GM19395 (cell line): ENCODE data around the gene IFITM2.
"Not testable (repeated sequence)": the region's sequence is repeated elsewhere in the genome, so short reads cannot be mapped to it uniquely, and the experiment has no call there.

ENCODE experiments used
- ATAC-seq: cut with Tn5 transposase; IDR thresholded peaks from one replicate; pipeline ENCODE4 v1.9.1; 2021; ENCODE audit warnings: mild to moderate bottlenecking, moderate library complexity; ENCODE audit not compliant: unreplicated experiment

The IFITM2 gene

DNA sequence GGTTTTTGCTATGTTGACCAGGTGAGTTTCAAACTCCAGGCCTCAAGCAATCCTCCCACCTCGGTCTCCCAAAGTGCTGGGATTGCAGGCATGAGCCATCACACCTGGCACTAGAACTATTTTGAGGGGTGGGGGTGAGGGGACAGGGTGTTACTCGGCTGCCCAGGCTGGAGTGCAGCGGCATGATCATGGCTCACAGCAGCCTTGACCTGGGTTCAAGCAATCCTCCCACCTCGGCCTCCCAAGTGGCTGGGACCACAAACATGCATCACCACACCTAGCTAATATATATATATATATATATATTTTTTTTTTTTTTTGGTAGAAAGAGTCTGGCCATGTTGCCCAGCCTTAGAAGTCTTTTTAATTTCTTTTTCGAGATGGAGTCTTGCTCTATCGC lies 30.1 kb downstream of the IFITM2 start:
- no peak for ATAC-seq

DNA sequence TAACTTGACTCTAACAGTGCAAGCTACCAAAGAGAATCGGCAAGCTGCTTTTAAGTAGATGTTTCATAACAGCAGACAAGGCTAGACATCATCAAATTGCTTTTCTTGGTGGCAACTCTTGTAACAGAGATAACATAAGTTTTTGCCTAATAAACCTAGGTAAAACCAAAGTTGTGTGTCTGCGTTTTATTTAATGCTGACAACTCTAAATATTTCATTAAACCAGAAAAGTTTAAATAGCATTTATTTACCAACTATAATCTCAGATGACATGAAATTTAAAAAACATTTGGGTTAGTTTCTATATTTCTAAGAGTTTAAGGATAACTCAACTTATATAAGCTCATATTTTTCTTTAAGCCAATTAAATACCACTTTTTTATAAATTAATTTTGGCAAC lies 32.3 kb downstream of the IFITM2 start:
- ATAC-seq: no peak

DNA sequence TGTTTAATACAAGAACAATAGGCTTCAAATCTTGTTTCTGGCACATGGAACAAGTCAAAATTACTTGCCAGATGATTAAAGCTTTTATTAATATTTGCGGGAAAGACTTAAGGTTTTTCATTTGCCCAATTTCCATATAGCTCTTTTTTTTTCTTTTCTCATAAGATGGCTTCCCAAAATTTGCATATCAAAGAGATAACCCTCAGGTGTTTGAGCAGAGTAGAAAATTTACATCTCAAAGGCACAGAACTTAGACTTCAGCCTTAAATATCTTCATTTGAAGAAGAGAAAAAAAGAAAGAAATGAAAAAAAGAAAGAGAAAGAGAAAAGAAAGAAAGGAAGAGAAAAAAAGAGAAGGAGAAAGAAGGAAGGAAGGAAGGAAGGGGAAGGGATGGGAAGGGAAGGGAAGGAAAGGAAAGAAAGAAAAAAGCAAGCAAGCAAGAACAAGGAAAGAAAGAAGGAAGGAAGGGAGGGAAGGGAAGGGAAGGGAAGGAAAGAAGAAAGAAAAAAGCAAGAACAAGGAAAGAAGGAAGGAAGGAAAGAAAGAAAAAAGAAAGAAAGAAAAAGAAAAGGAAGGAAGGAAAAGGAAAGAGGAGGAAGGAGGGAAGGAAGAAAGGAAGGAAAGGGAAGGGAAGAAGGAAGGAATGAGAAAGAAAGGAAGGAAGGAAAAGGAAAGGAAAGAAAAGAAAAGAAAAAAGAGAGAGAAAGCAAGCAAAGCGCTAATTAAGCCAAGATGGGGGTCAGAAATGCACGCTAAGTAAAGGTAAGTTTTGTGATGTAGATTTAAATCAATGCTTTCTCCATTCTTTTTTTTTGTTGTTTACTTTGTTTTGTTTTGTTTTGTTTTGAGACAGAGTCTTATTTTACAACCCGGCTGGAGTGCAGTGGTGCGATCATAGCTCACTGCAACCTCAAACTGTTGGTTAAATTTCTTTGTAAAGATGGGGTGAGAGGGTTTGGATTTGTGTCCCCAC lies 33.2 kb downstream of the IFITM2 start:
- ATAC-seq: no peak

DNA sequence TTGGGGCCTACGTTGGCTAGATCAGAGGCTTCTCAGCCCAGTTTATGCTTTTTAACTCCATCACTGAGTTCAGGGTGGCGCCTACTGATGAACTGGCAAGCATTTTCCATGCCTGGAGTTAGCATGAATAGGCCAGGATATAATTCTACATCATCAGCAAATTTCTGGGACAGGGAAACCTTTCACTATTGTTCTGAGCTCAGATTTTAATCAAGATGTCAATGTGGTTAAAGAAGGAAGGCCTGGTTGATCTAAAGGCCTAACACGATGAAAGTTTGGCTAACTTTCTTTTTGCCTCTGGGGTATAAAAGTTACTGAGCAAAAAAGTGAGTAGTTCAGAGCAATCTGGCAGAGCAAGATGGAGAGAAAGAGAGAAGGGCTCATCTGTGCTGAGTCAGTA lies 34.7 kb downstream of the IFITM2 start:
- no peak for ATAC-seq

DNA sequence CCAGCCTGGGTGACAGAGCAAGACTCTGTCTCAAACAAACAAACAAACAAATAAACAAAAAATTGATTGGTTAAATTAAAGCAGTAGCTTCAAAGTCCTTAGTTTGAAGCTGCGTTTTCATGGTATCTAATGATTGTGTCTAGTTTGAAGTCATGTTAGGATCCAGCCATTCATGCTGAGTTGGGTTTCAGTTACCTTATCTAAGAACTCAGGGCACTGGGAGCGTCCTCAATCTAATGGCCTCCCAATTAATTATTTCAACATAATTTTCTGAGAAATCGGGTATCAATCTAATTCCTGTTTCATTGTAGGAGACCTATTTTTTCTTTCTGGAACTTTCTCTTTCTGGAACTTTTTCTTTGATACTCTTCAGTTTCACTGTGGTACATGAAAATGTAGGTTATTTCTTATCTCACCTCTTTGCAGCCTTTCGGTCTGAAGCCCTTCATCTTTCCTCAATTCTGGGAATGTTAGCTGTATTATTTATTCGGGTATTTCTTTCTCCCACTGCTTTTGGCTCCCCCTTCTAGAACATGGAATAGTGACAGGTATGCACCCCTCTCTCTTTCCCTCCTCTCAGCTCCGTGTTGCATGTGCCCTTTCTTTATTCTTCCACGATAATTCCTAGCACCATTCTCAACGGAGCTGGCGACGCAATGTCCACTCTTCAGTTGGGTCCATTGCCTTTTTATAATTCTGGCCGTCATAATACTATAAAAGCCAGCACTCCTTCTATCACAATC lies 37.4 kb downstream of the IFITM2 start:
- no peak for ATAC-seq

DNA sequence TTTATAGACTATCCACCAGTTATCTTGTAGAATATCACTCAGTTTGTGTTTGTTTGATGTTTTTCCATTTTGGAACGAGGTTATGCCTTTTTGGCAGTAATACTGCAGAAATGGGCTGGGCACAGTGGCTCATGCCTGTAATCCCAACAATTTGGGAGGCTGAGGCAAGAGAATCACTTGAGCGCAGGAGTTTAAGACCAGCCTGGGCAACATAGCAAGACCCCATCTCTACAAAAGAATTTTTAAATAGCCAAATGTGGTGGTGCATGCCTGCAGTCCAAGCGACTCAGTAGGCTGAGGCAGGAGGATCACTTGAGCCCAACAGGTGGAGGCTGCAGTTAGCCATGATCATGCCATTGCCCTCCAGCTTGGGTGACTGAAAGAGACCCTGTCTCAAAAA lies 38.9 kb downstream of the IFITM2 start:
- no peak for ATAC-seq

DNA sequence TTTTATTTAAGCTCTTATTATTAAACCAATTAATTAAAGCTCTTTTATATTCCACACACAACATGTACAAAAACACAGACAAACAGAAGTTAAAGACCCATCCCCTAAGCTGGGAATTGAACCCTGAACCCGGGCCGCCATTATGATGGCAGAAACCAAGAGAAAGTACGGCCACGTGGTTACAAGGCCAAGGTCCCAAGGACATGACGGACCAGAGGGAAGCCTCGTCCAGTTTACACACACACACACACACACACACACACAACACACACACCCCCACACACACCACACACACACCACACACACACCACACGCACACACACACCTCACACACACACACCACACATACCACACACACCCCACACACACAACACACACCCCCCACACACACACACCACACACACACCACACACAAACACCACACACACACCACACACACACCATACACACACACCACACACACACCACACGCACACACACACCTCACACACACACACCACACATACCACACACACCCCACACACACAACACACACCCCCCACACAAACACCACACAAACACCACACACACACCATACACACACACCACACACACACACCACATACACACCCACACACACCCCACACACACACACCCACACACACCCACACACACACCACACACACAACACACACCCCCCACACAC lies 41.8 kb downstream of the IFITM2 start:
- ATAC-seq: not testable (repeated sequence)

DNA sequence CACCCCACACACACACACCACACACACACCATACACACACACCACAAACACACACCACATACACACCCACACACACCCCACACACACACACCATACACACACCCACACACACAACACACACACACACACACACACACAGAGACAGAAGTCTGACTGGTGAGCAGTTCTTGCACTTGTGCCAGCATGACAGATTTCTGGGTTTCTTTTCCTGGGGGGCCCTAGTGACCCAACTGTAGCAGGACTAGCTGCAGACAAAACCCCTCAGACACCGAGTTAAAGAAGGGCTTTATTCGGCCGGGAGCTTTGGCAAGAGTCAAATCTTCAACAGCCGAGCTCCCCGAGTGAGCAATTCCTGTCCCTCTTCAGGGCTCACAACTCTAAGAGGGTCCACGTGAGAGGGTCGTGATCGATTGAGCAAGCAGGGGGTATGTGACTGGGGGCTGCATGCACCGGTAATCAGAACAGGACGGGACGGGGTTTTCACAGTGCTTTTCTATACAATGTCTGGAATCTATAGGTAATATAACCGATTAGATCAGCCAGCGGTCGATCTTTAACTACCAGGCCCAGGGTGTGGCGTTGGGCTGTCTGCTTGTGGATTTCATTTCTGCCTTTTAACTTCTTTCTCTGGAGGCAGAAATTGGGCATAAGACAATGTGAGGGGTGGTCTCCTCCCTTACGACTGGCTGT lies 42.6 kb downstream of the IFITM2 start:
- ATAC-seq: not testable (repeated sequence)

DNA sequence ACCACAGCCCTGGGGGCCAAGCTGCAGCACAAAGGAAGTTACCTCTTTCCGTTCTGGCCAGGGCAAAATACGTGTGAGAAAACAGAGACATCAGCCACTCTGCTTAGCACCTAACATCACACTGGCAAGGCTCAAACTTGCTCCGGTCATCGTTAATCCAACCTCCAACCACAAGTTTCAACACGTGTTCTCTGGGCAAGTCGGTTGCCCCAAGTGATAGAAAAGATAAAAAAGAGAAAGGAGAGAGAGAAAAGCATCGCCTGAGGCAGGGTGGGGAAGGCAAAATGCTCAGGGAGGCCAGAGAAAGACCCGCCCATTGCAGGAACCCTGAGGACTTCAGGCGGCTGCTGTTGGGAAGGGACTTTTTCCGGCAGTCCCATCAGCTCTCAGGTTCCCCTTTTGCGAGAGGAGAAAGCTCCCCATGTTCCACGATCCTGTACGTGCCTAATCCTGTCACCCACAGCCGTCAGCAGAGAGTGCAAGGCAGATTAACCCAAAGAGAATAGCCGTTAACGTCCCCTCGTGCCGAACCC lies 43.2 kb downstream of the IFITM2 start:
- no peak for ATAC-seq

DNA sequence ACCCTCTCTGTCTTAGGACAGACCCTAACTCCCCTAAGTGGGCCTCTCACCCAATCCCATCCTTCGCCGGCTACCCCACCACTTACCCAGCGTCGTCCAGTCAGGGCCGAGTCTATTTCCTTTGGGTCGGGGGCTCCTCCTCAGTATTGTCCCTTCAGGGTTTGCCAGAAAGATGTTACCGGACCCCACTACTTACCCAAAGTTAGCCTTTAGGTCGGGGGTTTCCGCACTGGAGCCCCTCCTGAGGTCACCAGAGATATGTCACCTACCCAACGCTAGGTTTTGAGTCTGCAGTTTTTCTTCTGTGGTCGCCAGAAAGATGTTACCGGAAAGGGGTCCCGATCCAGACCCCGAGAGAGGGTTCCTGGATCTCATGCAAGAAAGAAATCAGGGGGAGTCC lies 43.8 kb downstream of the IFITM2 start:
- ATAC-seq: no peak

DNA sequence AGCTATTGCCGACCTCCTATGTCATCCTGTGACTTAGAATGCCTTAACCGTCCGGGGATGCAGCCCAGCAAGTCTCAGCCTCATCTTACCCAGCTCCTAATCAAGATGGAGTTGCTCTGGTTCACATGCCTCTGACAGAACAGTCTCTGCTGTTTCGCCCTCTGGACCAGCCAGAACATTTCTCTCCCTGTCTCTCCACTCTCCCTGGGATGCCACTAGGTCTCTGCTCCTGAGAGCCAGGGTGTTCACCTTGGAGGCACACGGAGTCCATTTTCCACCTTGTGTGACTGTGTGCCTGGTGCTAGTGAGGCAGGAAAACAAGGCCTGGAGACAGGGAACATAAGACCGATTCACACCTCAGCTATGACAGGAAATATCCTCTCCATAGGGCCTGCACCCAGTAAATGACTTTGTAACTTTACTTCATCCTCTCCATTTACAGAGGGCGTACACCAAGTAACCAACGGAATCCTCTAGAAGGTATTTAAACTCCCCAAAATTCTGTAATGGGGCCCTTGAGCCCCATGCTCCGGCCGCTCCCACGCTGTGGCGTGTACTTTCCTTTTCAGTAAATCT lies 44.9 kb downstream of the IFITM2 start:
- ATAC-seq: no peak

DNA sequence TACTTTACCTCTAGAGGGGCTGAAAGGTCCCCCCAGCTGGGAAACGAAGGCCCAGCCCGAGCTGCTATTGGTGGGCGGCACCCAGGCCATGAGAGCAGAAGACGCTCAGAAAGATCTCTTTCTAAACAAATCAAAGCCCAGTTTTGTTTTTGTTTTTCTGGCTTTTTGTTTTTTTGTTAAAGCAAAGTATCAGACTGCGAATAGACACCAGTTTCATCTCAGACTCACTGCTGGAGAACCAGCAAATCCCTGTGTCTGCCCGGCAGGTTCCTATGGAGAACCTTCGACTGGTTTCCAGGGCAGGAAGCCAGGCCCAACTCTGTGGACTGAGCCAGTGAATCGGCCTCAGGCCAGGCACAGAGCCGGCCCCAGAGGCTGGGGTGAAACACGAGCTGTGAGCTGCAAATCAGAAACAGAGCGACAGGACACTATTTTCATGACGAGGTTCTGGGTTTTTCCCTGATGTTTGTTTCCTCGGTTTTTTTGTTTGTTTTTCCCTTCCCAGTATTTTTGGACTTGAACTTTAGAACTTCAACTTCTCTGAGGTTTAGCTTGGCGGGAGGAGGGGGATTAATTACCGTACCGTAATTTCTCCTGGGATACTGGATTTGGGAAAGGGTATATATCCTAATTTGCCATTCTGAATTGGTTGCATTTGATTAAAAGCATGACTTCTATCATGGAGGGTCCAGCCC lies 45.7 kb downstream of the IFITM2 start:
- no peak for ATAC-seq

DNA sequence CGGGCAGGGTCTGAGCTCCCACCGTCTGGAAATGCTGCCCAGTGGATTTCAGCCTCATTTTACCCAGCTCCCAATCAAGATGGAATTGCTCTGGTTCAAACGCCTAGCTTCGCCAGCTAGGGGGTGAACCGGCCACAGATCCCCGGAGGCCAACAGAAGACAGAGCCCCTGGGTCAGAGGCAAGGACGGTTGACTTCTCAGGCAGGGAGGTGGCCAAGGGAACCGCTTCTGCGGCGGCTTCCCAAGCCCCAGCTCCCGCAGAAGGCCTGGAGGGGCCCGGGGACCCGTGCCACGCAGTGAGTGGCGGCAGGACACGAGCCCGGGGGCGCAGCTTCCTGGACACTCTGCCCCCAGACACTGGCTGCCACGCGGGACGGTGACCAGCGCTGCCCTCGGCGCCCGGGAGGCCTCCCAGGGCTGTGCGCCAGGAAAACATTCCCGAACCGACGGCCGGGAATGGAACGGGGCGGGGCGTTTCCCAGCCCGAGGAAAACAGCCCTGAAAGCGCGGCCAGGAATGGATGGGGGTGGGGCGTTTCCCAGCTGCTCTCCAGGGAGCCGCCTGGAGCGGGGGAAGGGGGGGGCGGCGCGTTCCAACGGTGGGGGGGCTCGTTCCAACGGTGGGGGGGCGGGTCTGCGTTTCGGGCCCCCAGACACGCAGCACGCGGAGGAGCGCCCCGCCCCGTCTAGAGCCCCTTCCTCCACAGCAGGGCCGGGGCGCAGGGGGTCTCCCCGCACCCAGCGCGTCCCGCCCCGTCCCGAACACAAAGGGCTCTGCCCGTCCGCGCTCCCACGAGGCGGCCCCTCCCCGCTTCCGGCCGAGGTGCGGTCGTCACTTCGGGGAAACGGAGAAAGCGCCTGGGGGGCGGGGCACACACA lies 48.2 kb downstream of the IFITM2 start:
- no peak for ATAC-seq

DNA sequence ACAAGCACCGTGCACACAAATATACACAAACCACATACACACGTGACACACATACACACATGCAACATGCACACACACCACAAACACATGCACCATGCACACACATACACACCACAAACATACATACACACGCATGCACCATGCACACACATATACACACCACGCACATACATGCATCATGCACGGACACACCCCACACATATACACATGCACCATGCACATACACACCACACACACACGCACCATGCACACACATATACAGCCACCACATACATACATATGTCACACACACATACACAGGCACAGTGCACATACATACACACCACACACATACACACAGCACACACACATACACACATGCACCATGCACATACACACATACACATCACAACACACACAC lies 49.0 kb downstream of the IFITM2 start:
- no peak for ATAC-seq

DNA sequence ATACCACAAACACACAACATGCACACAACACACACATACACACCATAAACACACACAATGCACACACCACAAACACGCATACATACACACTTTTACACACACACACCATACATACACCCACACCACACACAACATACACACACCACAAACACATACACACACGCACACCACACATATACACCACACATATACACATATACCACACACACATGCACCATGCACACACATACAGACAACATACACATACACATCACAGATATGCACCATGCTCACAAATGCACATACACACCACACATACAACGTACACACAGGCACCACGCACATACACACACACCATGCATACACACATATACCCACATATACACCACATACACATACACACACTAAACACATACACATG lies 50.0 kb downstream of the IFITM2 start:
- no peak for ATAC-seq

DNA sequence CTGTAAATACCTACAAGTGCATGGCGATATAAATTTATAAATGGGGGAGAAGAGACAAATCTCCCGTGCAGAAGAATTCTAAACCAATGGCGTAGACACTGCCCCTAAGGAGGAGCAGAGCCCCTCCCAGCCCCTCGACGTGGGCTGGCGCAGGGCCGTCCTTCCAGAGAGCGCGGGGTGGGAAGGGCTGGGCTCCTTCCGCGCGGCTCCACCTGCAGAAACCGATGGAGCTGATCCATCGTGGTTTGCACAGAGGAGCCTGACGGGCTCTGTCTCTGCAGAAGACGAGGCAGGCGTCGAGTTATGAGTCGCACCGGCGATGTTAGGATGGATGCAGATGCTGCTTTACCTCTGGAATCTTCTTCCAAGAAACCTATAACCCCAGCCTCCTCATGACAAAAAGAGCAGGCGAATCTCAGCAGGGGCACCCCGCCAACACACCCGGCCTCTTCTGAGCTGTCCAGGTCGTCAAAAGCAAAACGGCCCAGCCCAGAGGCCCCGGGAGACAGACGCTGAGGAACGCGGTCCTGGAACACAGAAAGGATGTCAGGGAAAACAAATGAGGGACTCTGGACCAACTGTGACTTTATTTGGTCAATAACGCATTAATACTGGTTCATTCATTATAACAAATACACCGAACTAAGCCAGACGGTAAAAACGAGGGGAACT lies 50.6 kb downstream of the IFITM2 start:
- no peak for ATAC-seq
